Osteocyte (in vitro differentiated cells): Measurements from ENCODE around the gene PRICKLE3. TPM values are rescaled to one million over a fixed set of nuclear protein-coding genes. Genes with fewer than 3 reads are reported as not detected.
"Not testable (repeated sequence)": the region's sequence is repeated elsewhere in the genome, so short reads cannot be mapped to it uniquely, and the experiment has no call there.

ENCODE experiments used
- DNase-seq: peaks from one replicate; pipeline ENCODE4 v3.0.0; 2021; ENCODE audit warnings: mixed read lengths; ENCODE audit not compliant: unreplicated experiment; ENCODE audit errors: extremely low spot score
- H3K27ac Mint-ChIP-seq: one replicate; pipeline ENCODE4 v1.8.0; 2021; ENCODE audit warnings: mild to moderate bottlenecking, mixed read lengths; ENCODE audit not compliant: unreplicated experiment
- H3K27me3 Mint-ChIP-seq: one replicate; pipeline ENCODE4 v1.8.0; 2021; ENCODE audit warnings: mixed read lengths; ENCODE audit not compliant: unreplicated experiment
- H3K36me3 Mint-ChIP-seq: one replicate; pipeline ENCODE4 v1.8.0; 2021; ENCODE audit warnings: mixed read lengths; ENCODE audit not compliant: unreplicated experiment
- H3K4me1 Mint-ChIP-seq: one replicate; pipeline ENCODE4 v1.8.0; 2021; ENCODE audit warnings: mixed read lengths; ENCODE audit not compliant: unreplicated experiment
- H3K4me3 Mint-ChIP-seq: one replicate; pipeline ENCODE4 v1.8.0; 2021; ENCODE audit warnings: mild to moderate bottlenecking, moderate library complexity, mixed read lengths; ENCODE audit not compliant: unreplicated experiment
- H3K9me3 Mint-ChIP-seq: one replicate; pipeline ENCODE4 v1.8.0; 2021; ENCODE audit warnings: mixed read lengths; ENCODE audit not compliant: unreplicated experiment
- total RNA-seq: library from RNA; stranded (reverse); gene quantifications from 2 replicates; pipeline ENCODE4 v1.2.1, GENCODE V29; 2021
- TF ChIP-seq, protein P1 (sequence below): fragments of 200-600 bp; sonication (generic); IDR thresholded peaks from 2 replicates; pipeline ENCODE4 v1.5.0; 2021; ENCODE audit warnings: antibody characterized with exemption, mild to moderate bottlenecking, moderate library complexity

Gene PRICKLE3
- total RNA-seq, 1 donor from 2014 or later = 8.5 TPM

- no peak for DNase-seq
- TF ChIP-seq, protein P1, sequence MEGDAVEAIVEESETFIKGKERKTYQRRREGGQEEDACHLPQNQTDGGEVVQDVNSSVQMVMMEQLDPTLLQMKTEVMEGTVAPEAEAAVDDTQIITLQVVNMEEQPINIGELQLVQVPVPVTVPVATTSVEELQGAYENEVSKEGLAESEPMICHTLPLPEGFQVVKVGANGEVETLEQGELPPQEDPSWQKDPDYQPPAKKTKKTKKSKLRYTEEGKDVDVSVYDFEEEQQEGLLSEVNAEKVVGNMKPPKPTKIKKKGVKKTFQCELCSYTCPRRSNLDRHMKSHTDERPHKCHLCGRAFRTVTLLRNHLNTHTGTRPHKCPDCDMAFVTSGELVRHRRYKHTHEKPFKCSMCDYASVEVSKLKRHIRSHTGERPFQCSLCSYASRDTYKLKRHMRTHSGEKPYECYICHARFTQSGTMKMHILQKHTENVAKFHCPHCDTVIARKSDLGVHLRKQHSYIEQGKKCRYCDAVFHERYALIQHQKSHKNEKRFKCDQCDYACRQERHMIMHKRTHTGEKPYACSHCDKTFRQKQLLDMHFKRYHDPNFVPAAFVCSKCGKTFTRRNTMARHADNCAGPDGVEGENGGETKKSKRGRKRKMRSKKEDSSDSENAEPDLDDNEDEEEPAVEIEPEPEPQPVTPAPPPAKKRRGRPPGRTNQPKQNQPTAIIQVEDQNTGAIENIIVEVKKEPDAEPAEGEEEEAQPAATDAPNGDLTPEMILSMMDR = no peak
- H3K27me3 Mint-ChIP-seq = no peaks in the 10 kb centered on the region
- H3K36me3 Mint-ChIP-seq = peaks cover 19% of the 10 kb centered on the region
- peaks cover 4% of the 10 kb centered on the region for H3K9me3 Mint-ChIP-seq
- H3K27ac Mint-ChIP-seq = peak overlapping the region; percentile 27
- peaks cover 11% of the 10 kb centered on the region for H3K4me1 Mint-ChIP-seq
- no peak overlapping the region for H3K4me3 Mint-ChIP-seq
These were observed 8.8 kb downstream of the PRICKLE3 start for GRCh38 chrX:49177338-49177833.

- no peaks in the 10 kb centered on the region for H3K27me3 Mint-ChIP-seq
- TF ChIP-seq, protein P1 = no peak
- no peak for DNase-seq
- H3K4me3 Mint-ChIP-seq = no peak overlapping the region
- peaks cover 4% of the 10 kb centered on the region for H3K9me3 Mint-ChIP-seq
- peaks cover 13% of the 10 kb centered on the region for H3K4me1 Mint-ChIP-seq
- H3K27ac Mint-ChIP-seq = no peak overlapping the region
- H3K36me3 Mint-ChIP-seq = peaks cover 19% of the 10 kb centered on the region
These were observed 9.5 kb downstream of the PRICKLE3 start for GRCh38 chrX:49176421-49177326.

- H3K4me3 Mint-ChIP-seq = no peak overlapping the region
- H3K27ac Mint-ChIP-seq = no peak overlapping the region
- H3K9me3 Mint-ChIP-seq = peaks cover 4% of the 10 kb centered on the region
- TF ChIP-seq, protein P1 = no peak
- H3K4me1 Mint-ChIP-seq = peaks cover 13% of the 10 kb centered on the region
- H3K36me3 Mint-ChIP-seq = peaks cover 19% of the 10 kb centered on the region
- no peaks in the 10 kb centered on the region for H3K27me3 Mint-ChIP-seq
- no peak for DNase-seq
These were observed 10.5 kb downstream of the PRICKLE3 start for GRCh38 chrX:49175435-49176274.

GRCh38 chrX:49174723-49175122, 11.4 kb downstream of the PRICKLE3 start:
- Mint-ChIP-seq H3K27ac (no peak overlapping the region), H3K4me1 (peaks cover 13% of the 10 kb centered on the region), H3K4me3 (no peak overlapping the region), H3K27me3 (no peaks in the 10 kb centered on the region), H3K9me3 (peaks cover 4% of the 10 kb centered on the region), H3K36me3 (peaks cover 19% of the 10 kb centered on the region)
- TF ChIP-seq, protein P1 = no peak
- DNase-seq = no peak

- not testable (repeated sequence) for H3K27me3 Mint-ChIP-seq, H3K9me3 Mint-ChIP-seq, H3K27ac Mint-ChIP-seq, DNase-seq
- H3K36me3 Mint-ChIP-seq = peaks cover 14% of the 10 kb centered on the region
- H3K4me3 Mint-ChIP-seq = peak overlapping the region; percentile 86
- H3K4me1 Mint-ChIP-seq = peaks cover 13% of the 10 kb centered on the region
These were observed 12.6 kb downstream of the PRICKLE3 start for GRCh38 chrX:49173544-49173943.
